HEK293T (cell line): ENCODE measurements around the gene PCDH7.

ENCODE experiments used
- ARNT ChIP-seq: fragments of 450-650 bp; IDR thresholded peaks from 2 replicates; pipeline ENCODE4 v1.6.1; 2017; ENCODE audit warnings: mild to moderate bottlenecking
- BHLHE40 ChIP-seq: fragments of 450-650 bp; IDR thresholded peaks from 2 replicates; pipeline ENCODE4 v1.6.1; 2016; ENCODE audit warnings: mild to moderate bottlenecking, moderate library complexity, borderline replicate concordance
- FOXA1 ChIP-seq: fragments of 450-650 bp; IDR thresholded peaks from 2 replicates; pipeline ENCODE4 v1.6.1; 2016; ENCODE audit warnings: mild to moderate bottlenecking
- FOXK2 ChIP-seq: fragments of 450-650 bp; IDR thresholded peaks from 2 replicates; pipeline ENCODE4 v1.6.1; 2016; ENCODE audit warnings: mild to moderate bottlenecking
- FOXM1 ChIP-seq: fragments of 450-650 bp; IDR thresholded peaks from 2 replicates; pipeline ENCODE4 v1.6.1; 2017; ENCODE audit warnings: mild to moderate bottlenecking, borderline replicate concordance
- HDGF ChIP-seq: fragments of 450-650 bp; IDR thresholded peaks from 2 replicates; pipeline ENCODE4 v1.6.1; 2017; ENCODE audit warnings: antibody characterized with exemption, borderline replicate concordance
- SP1 ChIP-seq: fragments of 450-650 bp; IDR thresholded peaks from 2 replicates; pipeline ENCODE4 v1.6.1; 2017
- TARDBP ChIP-seq: fragments of 450-650 bp; IDR thresholded peaks from 2 replicates; pipeline ENCODE4 v1.6.1; 2016
- ZNF384 ChIP-seq: fragments of 450-650 bp; IDR thresholded peaks from 2 replicates; pipeline ENCODE4 v1.6.1; 2016

- TF ChIP-seq FOXM1 (no peak), BHLHE40 (no peak), HDGF (no peak), ZNF384 (no peak), SP1 (no peak), ARNT (no peak), TARDBP (no peak), FOXK2 (no peak), FOXA1 (no peak)
These were observed 1.9 kb downstream of the PCDH7 start for GRCh38 chr4:30722092-30722358.
